ENCODE data around the gene CENPN.

Gene CENPN

DNA sequence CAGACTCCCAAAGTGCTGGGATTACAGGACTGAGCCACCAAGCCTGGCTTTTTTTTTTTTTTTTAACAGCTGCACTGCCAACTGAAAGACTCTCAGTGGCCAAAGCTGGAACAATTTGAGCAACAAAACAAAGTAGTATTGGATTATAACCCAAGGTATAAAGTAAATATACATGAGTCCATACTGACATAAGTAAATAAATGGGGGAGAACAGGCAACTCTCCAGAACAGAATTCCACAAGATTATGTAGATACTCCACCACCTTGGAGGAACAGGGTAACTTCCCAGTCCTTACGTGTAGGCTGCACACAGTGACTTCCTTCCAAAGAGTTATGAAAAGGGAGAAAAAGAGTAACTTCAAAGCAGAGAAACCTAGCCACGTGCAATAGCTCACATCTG, 16.0 kb upstream of the CENPN start:
- no peak for DNase-seq (ENCODE audit: low spot score)

- no peak for DNase-seq (ENCODE audit: low spot score)
Observed at GRCh38 chr16:80991792-80992430, 15.1 kb upstream of the CENPN start.

GRCh38 chr16:80992676-80993293, 14.2 kb upstream of the CENPN start:
- no peak for DNase-seq (ENCODE audit: low spot score)

DNA sequence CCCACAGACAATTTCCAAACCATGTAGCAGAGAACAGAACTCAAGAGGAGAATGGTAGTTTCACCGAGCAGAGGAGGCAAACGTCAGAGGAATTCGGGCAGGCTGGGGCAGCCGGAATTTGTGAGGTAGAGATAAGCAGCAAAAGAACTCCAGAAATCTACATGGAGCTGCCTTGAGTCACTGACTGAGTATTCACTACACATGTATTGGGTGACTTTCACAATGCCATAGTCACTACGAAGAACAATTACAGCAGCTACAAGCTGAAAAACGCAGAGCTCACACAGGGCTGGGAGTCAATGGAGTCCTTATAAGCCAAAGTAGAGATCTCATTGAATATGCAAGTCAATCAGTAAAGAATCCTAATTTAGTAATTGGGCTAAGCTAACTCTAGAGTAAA, 13.7 kb upstream of the CENPN start:
- no peak for DNase-seq (ENCODE audit: low spot score)

DNA sequence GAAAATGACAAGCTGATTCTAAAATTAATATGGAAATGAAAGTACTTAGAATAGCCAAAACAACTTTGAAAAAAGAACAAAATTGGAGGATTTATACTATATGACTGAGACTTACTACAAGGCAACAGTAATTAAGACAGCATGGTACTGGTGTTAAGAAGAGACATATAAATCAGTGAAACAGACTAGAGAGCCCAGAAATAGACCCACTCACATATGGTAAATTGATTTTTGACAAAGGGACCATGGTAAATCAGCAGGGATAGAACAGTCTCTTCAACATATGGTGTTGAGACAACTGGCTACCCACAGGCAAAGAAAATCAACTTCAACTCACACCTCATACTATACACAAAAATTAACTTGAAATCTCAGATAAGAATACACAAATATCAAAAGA, 13.2 kb upstream of the CENPN start:
- no peak for DNase-seq (ENCODE audit: low spot score)

DNA sequence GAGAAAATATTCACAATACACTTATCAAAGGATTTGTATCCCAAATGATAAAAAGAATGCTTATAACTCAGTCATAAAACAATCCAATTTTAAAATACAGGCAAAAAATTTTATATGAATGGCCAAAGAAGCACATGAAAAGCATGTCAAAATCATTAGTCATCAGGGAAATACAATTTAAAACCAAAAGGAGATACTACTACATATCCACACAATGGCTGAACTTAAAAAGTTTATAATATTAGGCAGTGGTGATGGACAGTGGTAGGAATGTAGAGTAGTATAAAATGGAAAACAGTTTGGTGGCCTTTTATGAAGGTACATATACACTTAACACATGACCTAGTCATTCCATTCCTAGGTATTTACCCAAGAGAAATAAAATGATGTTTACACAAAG, 12.6 kb upstream of the CENPN start:
- DNase-seq (ENCODE audit: low spot score): no peak

GRCh38 chr16:80996688-80997138, 10.3 kb upstream of the CENPN start:
- DNase-seq (ENCODE audit: low spot score): no peak

GRCh38 chr16:80997139-80997798, 9.7 kb upstream of the CENPN start:
- no peak for DNase-seq (ENCODE audit: low spot score)

DNA sequence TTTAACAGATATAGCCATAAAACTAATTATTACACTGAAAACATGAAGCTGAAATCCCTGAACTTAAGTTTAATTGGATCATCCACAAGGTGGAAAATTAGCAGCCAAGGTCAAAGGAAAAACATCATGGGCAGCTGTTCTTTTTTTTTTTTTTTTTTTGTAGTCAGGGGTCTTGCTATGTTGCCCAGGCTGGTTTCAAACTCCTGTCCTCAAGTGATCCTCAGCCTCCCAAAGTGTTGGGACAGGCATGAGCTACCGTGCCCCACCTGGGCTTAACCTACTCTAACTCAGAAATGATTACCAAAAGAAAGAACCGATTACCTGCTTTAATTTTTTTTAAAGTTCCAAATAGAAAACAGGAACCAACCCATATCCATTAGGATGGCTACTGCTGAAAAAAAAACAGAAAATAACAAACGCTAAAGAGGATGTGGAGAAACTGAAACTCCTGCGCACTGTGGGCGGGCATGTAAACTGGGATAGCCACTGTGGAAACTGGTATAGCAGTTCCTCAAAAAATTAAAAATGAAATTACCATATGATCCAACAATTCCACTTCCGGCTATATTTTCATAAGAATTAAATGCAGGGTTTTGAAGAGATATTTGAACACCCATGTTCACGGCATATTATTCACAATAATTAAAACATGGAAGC, 8.9 kb upstream of the CENPN start:
- DNase-seq (ENCODE audit: low spot score): no peak

DNA sequence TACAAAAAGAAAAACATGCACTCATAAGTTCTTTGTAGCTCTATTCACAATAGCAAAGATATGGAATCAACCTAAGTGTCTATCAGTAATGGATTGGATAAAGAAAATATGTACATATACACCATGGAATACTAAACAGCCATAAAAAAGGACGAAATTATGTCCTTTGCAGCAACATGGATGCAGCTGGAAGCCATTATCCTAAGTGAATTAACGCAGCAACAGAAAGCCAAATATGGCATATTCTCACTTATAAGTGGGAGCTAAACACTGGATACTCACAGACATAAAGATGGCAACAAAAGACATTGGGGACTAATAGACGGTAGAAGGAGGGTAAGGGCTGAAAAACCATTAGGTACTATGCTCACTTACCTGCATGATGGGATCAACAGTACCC, 6.1 kb upstream of the CENPN start:
- no peak for DNase-seq (ENCODE audit: low spot score)

DNA sequence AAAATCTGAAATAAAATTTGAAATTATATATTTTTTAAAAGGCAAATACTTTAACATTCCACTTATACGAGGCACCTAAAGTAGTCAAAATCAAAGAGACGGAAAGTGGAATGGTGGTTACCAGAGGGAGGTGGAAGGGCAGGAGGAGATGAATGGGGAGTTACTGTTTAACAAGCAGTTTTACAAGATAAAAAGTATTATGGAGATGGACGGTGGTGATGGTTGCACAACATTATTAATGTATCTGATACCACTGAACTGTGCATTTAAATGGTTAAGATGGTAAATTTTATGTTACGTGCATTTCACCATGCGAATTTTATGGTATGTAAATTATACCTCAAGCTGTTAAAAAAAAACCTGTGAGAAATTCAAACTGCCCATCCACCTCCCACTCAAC, 5.7 kb upstream of the CENPN start:
- no peak for DNase-seq (ENCODE audit: low spot score)

DNA sequence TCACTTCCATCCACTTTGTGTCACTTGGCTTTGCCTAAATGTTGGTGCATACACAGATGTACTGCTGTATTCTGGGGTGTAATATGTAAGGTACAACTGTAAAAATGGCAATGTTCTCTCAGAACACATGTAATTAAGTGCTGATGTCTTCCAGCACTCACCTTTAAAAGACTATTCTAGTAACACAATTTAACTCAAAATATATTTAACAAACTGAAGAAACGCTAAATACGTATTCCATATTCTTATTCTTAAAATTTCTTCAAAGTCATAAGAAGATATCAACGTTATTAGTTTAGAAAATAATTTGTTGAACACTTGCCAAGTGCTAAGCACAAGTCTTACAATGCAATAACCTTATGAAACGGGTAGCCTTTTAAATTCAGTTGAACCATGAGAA, 4.0 kb upstream of the CENPN start:
- no peak for DNase-seq (ENCODE audit: low spot score)

DNA sequence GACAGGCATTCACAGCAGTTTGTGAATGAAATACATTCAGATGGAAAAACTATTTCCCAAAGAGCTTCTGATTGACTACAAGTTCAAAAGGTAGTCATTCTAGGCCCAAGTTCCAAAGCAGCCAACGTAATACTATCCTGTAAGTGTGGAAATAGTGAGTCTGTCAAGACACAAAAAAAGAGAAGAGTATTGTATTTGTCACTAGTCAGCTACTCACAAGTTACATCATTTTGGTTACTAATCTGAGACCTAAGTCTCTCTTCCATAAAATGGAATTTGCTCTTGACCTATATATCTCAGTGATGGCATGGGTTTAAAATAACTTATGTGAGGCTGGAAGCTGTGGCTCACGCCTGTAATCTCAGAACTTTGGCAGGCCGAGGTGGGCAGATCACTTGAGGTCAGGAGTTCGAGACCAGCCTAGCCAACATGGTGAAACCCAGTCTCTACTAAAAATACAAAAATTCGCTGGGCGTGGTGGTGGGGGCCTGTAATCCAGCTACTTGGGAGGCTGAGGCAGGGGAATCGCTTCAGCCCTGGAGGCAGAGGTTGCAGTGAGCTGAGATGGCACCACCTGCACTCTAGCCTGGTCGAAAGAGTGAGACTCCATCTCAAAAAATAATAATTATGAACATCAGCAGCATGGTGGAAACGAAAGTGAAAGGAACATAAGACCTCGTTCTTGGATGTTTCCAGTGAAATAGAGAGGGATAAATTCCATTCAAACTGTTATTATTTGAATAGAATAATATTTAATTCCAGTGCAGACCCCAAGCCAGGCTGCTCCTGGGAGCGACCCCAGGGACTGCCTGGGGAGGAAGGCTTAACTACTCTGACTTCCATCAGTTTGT, 3.2 kb upstream of the CENPN start:
- no peak for DNase-seq (ENCODE audit: low spot score)

- peak; percentile 66 for DNase-seq (ENCODE audit: low spot score)
Observed at GRCh38 chr16:81004646-81005353, 2.2 kb upstream of the CENPN start.

GRCh38 chr16:81005610-81006161, 1.3 kb upstream of the CENPN start:
- peak; percentile 26 for DNase-seq (ENCODE audit: low spot score)

GRCh38 chr16:81006211-81006812, 702 bp upstream of the CENPN start:
- no peak for DNase-seq (ENCODE audit: low spot score)

DNA sequence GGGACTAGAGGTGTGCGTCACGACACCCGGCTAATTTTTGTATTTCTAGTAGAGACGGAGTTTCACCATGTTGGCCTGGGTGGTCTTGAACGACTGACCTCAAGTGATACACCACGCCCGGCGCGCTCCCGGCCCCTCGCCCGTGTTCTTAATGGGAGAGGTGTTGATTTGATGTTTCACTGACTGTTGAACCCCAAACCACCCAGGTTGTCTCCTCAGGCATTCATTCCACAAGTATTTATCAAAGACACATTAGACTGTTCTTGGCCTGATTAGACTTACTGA, 1.4 kb downstream of the CENPN start:
- no peak for DNase-seq (ENCODE audit: low spot score)

- no peak for DNase-seq (ENCODE audit: low spot score)
Observed at GRCh38 chr16:81012974-81013373, 6.0 kb downstream of the CENPN start.

DNA sequence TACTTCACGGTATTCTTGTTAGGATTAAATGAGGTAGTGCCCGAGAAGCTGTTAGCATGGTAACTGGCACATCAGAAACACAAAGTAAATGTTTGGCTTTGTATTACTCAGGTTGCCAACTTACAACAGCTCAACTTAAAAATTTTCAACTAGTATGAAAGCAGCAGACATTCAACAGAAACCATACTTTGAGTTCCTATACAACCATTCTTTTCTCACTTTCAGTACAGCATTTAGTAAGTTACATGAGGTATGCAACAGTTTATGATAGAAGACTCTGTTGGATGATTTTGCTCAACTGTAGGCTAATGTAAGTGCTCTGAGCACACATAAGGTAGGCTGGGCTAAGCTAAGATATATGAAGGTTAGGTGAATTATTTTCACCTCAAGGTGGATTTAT, 7.7 kb downstream of the CENPN start:
- no peak for DNase-seq (ENCODE audit: low spot score)

DNA sequence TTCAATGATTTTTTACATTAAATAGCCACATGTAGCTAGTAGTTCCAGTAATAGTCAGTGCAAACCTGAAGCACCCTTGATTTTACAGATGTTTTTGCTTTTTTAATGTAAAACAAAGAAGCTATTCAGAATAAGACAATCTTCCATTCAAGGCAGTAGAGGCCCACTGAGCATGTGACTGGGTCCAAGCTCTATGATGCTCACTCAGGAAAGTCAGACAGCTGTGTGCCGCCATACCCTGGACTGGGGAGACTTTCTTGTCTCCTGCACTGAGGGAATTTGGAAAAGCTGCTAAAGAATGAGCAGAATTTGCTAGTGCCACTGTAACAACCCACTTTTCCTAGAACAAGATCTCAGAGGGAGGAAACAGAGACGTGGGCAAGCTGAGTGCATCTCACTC, 11.5 kb downstream of the CENPN start:
- DNase-seq (ENCODE audit: low spot score): no peak

- no peak for DNase-seq (ENCODE audit: low spot score)
Observed at GRCh38 chr16:81026429-81026828, 19.4 kb downstream of the CENPN start.
